ENCODE results near the gene DUSP5. TPM values are rescaled to one million over a fixed set of nuclear protein-coding genes. Genes with fewer than 3 reads are reported as not detected.

DUSP5 gene
- polyA plus RNA-seq, 3 donors, result 2.0 to 65.3 (median 3.9) TPM

DNA sequence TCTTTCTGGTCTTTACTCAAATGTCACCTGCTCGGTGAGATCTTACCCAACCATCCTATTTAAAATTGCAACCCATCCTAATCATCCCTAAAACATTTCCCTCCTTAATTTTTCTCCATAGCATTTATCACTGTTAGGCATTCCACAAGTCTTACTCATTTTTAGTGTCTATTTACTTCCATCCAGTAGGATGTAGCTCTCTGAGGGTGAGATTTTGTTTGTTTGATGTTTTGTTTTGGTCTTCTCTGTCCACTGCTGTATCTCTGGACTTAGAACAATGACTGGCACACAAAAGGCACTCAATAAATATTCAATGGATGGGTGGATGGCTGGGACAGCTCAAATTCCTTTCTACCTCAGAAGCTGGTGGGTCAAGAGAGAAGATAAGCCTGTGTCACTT is 15.8 kb upstream of the DUSP5 start:
- no peak overlapping the region for H3K4me2 ChIP-seq (replicated peaks; ENCODE audit: extremely low read depth, low read length, poor library complexity, severe bottlenecking)
- H2AFZ ChIP-seq (ENCODE audit: insufficient read depth, low read depth, low read length, poor library complexity, severe bottlenecking), result no peak overlapping the region
- no peaks in the 10 kb centered on the region for H3K4me1 Mint-ChIP-seq
- H3K9me3 ChIP-seq (replicated peaks in 1 of 2; ENCODE audit: control insufficient read depth in 1 of 2, insufficient read depth in 1 of 2, low read length in 2 of 2), result no peaks in the 10 kb centered on the region
- H3K27ac Mint-ChIP-seq, result no peak overlapping the region
- WGBS (ENCODE audit: insufficient coverage), result 88% methylated on average over 1 of the region's 1 CpG
- H3K79me2 ChIP-seq (ENCODE audit: insufficient read depth, low read length), result no peaks in the 10 kb centered on the region
- H3K4me1 ChIP-seq (ENCODE audit: control insufficient read depth in 1 of 2, insufficient read depth in 2 of 2, low read length in 2 of 2), result no peaks in the 10 kb centered on the region
- no peaks in the 10 kb centered on the region for H4K20me1 ChIP-seq (ENCODE audit: insufficient read depth, low read length)
- H3K27me3 Mint-ChIP-seq (ENCODE audit: low read depth in 3 of 3), result peaks cover 2 to 6% (median 3%) of the 10 kb centered on the region in 3 donors
- H3K4me3 Mint-ChIP-seq, result no peak overlapping the region
- TF ChIP-seq, protein P1, sequence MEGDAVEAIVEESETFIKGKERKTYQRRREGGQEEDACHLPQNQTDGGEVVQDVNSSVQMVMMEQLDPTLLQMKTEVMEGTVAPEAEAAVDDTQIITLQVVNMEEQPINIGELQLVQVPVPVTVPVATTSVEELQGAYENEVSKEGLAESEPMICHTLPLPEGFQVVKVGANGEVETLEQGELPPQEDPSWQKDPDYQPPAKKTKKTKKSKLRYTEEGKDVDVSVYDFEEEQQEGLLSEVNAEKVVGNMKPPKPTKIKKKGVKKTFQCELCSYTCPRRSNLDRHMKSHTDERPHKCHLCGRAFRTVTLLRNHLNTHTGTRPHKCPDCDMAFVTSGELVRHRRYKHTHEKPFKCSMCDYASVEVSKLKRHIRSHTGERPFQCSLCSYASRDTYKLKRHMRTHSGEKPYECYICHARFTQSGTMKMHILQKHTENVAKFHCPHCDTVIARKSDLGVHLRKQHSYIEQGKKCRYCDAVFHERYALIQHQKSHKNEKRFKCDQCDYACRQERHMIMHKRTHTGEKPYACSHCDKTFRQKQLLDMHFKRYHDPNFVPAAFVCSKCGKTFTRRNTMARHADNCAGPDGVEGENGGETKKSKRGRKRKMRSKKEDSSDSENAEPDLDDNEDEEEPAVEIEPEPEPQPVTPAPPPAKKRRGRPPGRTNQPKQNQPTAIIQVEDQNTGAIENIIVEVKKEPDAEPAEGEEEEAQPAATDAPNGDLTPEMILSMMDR (IDR thresholded peaks at IDR 0.05), result no peak
- no peak for DNase-seq
- H3K27ac ChIP-seq (ENCODE audit: low read depth in 1 of 2, low read length in 2 of 2), result no peak overlapping the region
- peaks cover 0 to 3% (median 0%) of the 10 kb centered on the region in 7 donors for H3K9me3 Mint-ChIP-seq
- H3K36me3 Mint-ChIP-seq, result no peaks in the 10 kb centered on the region
- H3K36me3 ChIP-seq (replicated peaks in 1 of 2; ENCODE audit: control insufficient read depth in 1 of 2, insufficient read depth in 2 of 2, low read length in 2 of 2), result no peaks in the 10 kb centered on the region
- no peaks in the 10 kb centered on the region for H3K27me3 ChIP-seq (ENCODE audit: control insufficient read depth in 2 of 2, insufficient read depth in 2 of 2, low read length in 2 of 2)
- no peak overlapping the region for H3K9ac ChIP-seq (ENCODE audit: insufficient read depth, low read length, poor library complexity, severe bottlenecking)
- intact Hi-C loops (cut with micrococcal nuclease), result no loop called here
- H3K4me3 ChIP-seq (replicated peaks in 1 of 3; ENCODE audit: low read depth in 2 of 3, low read length in 3 of 3), result no peak overlapping the region

DNA sequence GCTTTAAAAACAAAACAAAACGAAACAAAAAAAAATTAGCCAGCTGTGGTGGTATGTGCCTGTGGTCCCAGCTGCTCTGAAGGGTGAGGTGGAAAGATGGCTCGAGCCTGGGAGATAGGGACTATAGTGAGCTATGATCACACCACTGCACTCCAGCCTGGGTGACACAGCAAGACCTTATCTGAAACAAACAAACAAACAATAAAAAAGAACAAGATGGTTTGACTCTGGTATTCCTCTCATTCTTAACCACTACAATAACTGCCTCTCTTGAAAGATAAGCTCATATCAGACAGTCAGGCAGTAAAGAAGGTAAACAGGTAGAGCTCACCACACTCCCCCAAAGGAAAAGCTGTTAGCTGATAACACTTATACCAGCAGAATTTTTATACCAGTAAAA is 14.1 kb upstream of the DUSP5 start:
- Histone ChIP-seq H3K79me2 (ENCODE audit: insufficient read depth, low read length) (no peaks in the 10 kb centered on the region), H3K4me3 (replicated peaks in 1 of 3; ENCODE audit: low read depth in 2 of 3, low read length in 3 of 3) (no peak overlapping the region), H2AFZ (ENCODE audit: insufficient read depth, low read depth, low read length, poor library complexity, severe bottlenecking) (no peak overlapping the region), H3K4me1 (ENCODE audit: control insufficient read depth in 1 of 2, insufficient read depth in 2 of 2, low read length in 2 of 2) (no peaks in the 10 kb centered on the region), H3K36me3 (replicated peaks in 1 of 2; ENCODE audit: control insufficient read depth in 1 of 2, insufficient read depth in 2 of 2, low read length in 2 of 2) (no peaks in the 10 kb centered on the region), H3K27me3 (ENCODE audit: control insufficient read depth in 2 of 2, insufficient read depth in 2 of 2, low read length in 2 of 2) (no peaks in the 10 kb centered on the region), H3K9ac (ENCODE audit: insufficient read depth, low read length, poor library complexity, severe bottlenecking) (no peak overlapping the region), H3K27ac (ENCODE audit: low read depth in 1 of 2, low read length in 2 of 2) (no peak overlapping the region), H4K20me1 (ENCODE audit: insufficient read depth, low read length) (no peaks in the 10 kb centered on the region), H3K4me2 (replicated peaks; ENCODE audit: extremely low read depth, low read length, poor library complexity, severe bottlenecking) (no peak overlapping the region), H3K9me3 (replicated peaks in 1 of 2; ENCODE audit: control insufficient read depth in 1 of 2, insufficient read depth in 1 of 2, low read length in 2 of 2) (no peaks in the 10 kb centered on the region)
- H3K36me3 Mint-ChIP-seq, result no peaks in the 10 kb centered on the region
- intact Hi-C loops (cut with micrococcal nuclease), result no loop called here
- peaks cover 0 to 3% (median 0%) of the 10 kb centered on the region in 7 donors for H3K9me3 Mint-ChIP-seq
- no peaks in the 10 kb centered on the region for H3K4me1 Mint-ChIP-seq
- no peak for DNase-seq
- TF ChIP-seq, protein P1 (IDR thresholded peaks at IDR 0.05), result no peak
- WGBS (ENCODE audit: insufficient coverage), result no CpG with 5 or more reads among the region's 2 CpGs
- peaks cover 3 to 6% (median 6%) of the 10 kb centered on the region in 3 donors for H3K27me3 Mint-ChIP-seq (ENCODE audit: low read depth in 3 of 3)
- H3K4me3 Mint-ChIP-seq, result no peak overlapping the region
- H3K27ac Mint-ChIP-seq, result no peak overlapping the region
